GM23338 (cell line): ENCODE results near the gene MORC1. TPM values are rescaled to one million over a fixed set of nuclear protein-coding genes. Genes with fewer than 3 reads are reported as not detected.

ENCODE experiments used
- ATAC-seq: fragments of 200-7000 bp; cut with Tn5 transposase; 3 replicates; pipeline ENCODE4 v1.9.1; 2020
- DNase-seq: peaks from one replicate; pipeline ENCODE4 v3.0.0-alpha.2; 2015; ENCODE audit warnings: low spot score
- H2AFZ ChIP-seq: fragments of 200-600 bp; sonication (generic); 2 replicates; pipeline ENCODE4 v1.8.0; 2016; ENCODE audit warnings: antibody characterized with exemption, mild to moderate bottlenecking, moderate library complexity
- H3F3A ChIP-seq: fragments of 200-600 bp; sonication (generic); replicated peaks from 2 replicates; pipeline ENCODE4 v1.8.0; 2017; ENCODE audit warnings: antibody characterized with exemption, mixed run types, low read depth
- H3K27ac ChIP-seq: fragments of 200-600 bp; sonication (generic); 2 replicates; pipeline ENCODE4 v1.6.1; 2016; ENCODE audit warnings: low read depth
- H3K27me3 ChIP-seq: fragments of 200-600 bp; sonication (generic); 2 replicates; pipeline ENCODE4 v1.8.0; 2016; ENCODE audit warnings: mild to moderate bottlenecking, mixed run types, moderate library complexity; ENCODE audit not compliant: insufficient read depth
- H3K36me3 ChIP-seq: fragments of 200-600 bp; sonication (generic); 2 replicates; pipeline ENCODE4 v1.8.0; 2016; ENCODE audit warnings: mild to moderate bottlenecking; ENCODE audit not compliant: insufficient read depth
- H3K4me1 ChIP-seq: fragments of 200-600 bp; sonication (generic); 2 replicates; pipeline ENCODE4 v1.8.0; 2016; ENCODE audit warnings: mild to moderate bottlenecking, moderate library complexity; ENCODE audit not compliant: insufficient read depth
- H3K4me2 ChIP-seq: fragments of 200-600 bp; sonication (generic); 2 replicates; pipeline ENCODE4 v1.7.1; 2017; ENCODE audit warnings: mixed run types
- H3K4me3 ChIP-seq: fragments of 200-600 bp; sonication (generic); 2 replicates; pipeline ENCODE4 v1.6.1; 2016; ENCODE audit warnings: mixed run types
- H3K79me2 ChIP-seq: fragments of 200-600 bp; sonication (generic); replicated peaks from 2 replicates; pipeline ENCODE4 v1.8.0; 2017; ENCODE audit warnings: mild to moderate bottlenecking; ENCODE audit not compliant: insufficient read depth
- H3K9me2 ChIP-seq: fragments of 200-600 bp; sonication (generic); 2 replicates; pipeline ENCODE4 v1.8.0; 2017; ENCODE audit not compliant: insufficient read depth
- H4K20me1 ChIP-seq: fragments of 200-600 bp; sonication (generic); replicated peaks from 2 replicates; pipeline ENCODE4 v1.8.0; 2017; ENCODE audit warnings: mild to moderate bottlenecking; ENCODE audit not compliant: insufficient read depth
- H3K27ac Mint-ChIP-seq: 2 replicates; pipeline ENCODE4 v1.8.0; 2020; ENCODE audit warnings: inconsistent platforms, mild to moderate bottlenecking, moderate library complexity, mixed read lengths
- H3K27me3 Mint-ChIP-seq: 3 replicates; pipeline ENCODE4 v1.8.0; 2022; ENCODE audit warnings: low read depth, mild to moderate bottlenecking, moderate library complexity, mixed read lengths, inconsistent platforms; ENCODE audit not compliant: insufficient read depth, poor library complexity
- H3K36me3 Mint-ChIP-seq: 3 replicates; pipeline ENCODE4 v1.8.0; 2021; ENCODE audit warnings: low read depth, mild to moderate bottlenecking, inconsistent platforms, moderate library complexity, mixed read lengths
- H3K4me1 Mint-ChIP-seq: 3 replicates; pipeline ENCODE4 v1.8.0; 2020; ENCODE audit warnings: mild to moderate bottlenecking, inconsistent platforms, mixed read lengths
- H3K4me3 Mint-ChIP-seq: 3 replicates; pipeline ENCODE4 v1.8.0; 2021; ENCODE audit warnings: moderate library complexity, mild to moderate bottlenecking, inconsistent platforms, mixed read lengths
- H3K9me3 Mint-ChIP-seq: 3 replicates; pipeline ENCODE4 v1.8.0; 2020; ENCODE audit warnings: moderate library complexity, mild to moderate bottlenecking, inconsistent platforms, mixed read lengths
- CREB1 ChIP-seq: fragments of 250-450 bp; sonication (Bioruptor Pico); IDR thresholded peaks from 2 replicates; pipeline ENCODE4 v1.5.0; 2020; ENCODE audit warnings: low read depth, mild to moderate bottlenecking, moderate library complexity
- EZH2 ChIP-seq: fragments of 200-600 bp; sonication (generic); IDR thresholded peaks from one replicate; pipeline ENCODE4 v1.8.0; 2017; ENCODE audit warnings: antibody characterized with exemption, mild to moderate bottlenecking, low read depth; ENCODE audit not compliant: unreplicated experiment
- EZH2phosphoT487 ChIP-seq: fragments of 200-600 bp; sonication (generic); IDR thresholded peaks from one replicate; pipeline ENCODE4 v1.8.1; 2018; ENCODE audit warnings: antibody characterized with exemption; ENCODE audit not compliant: unreplicated experiment
- JUNB ChIP-seq: IDR thresholded peaks from one replicate; pipeline ENCODE4 v1.6.1; 2016; ENCODE audit warnings: antibody characterized with exemption; ENCODE audit not compliant: unreplicated experiment
- NANOG ChIP-seq: IDR thresholded peaks from 2 replicates; pipeline ENCODE4 v1.6.1; 2016; ENCODE audit warnings: antibody characterized with exemption, borderline replicate concordance
- POLR2AphosphoS5 ChIP-seq: IDR thresholded peaks from 2 replicates; pipeline ENCODE4 v1.6.1; 2016; ENCODE audit warnings: antibody characterized with exemption, low read depth
- REST ChIP-seq: IDR thresholded peaks from one replicate; pipeline ENCODE4 v1.6.1; 2018; ENCODE audit warnings: antibody characterized with exemption; ENCODE audit not compliant: unreplicated experiment
- STAT1 ChIP-seq: IDR thresholded peaks from one replicate; pipeline ENCODE4 v1.6.1; 2016; ENCODE audit warnings: antibody characterized with exemption; ENCODE audit not compliant: unreplicated experiment
- ZNF114 ChIP-seq: fragments of 250-450 bp; sonication (Bioruptor Pico); IDR thresholded peaks from 2 replicates; pipeline ENCODE4 v1.5.0; 2020; ENCODE audit warnings: mild to moderate bottlenecking, moderate library complexity
- ZNF331 ChIP-seq: fragments of 250-450 bp; sonication (Bioruptor Pico); IDR thresholded peaks from 2 replicates; pipeline ENCODE4 v1.5.0; 2020; ENCODE audit warnings: low read depth, mild to moderate bottlenecking, moderate library complexity
- polyA plus RNA-seq: library from polyadenylated mRNA; unstranded; fragments of >200 nt; fragmentation: Nextera tagmentation; extraction: Ambion mirVana; gene quantifications from 2 replicates; pipeline ENCODE4 v1.2.1, GENCODE V29; 2016
- total RNA-seq: library from RNA; depleted of rRNA; stranded (reverse); fragments of >200 nt; shearing (Covaris generic); gene quantifications from 2 replicates; pipeline ENCODE4 v1.2.3, GENCODE V29; 2014
- TF ChIP-seq, protein P1 (sequence below): IDR thresholded peaks from 2 replicates; pipeline ENCODE4 v1.6.1; 2016; ENCODE audit warnings: antibody characterized with exemption
- TF ChIP-seq, protein P2 (sequence below), 2 experiments: fragments of 200-600 bp in 1 of 2; sonication (generic) in 1 of 2; conservative IDR thresholded peaks; 2 replicates each; pipeline versions ENCODE4 v1.5.1 to v1.6.1; 2016 to 2017; ENCODE audit warnings: antibody characterized with exemption in 2 of 2, low read depth in 2 of 2, mild to moderate bottlenecking in 2 of 2, moderate library complexity in 1 of 2
- TF ChIP-seq, protein P3 (sequence below): fragments of 250-450 bp; sonication (Bioruptor Pico); IDR thresholded peaks from 2 replicates; pipeline ENCODE4 v1.5.0; 2020; ENCODE audit warnings: mild to moderate bottlenecking, moderate library complexity

Gene MORC1
- total and polyA plus RNA-seq, 2 experiments from 2014 or later, result not detected

DNA sequence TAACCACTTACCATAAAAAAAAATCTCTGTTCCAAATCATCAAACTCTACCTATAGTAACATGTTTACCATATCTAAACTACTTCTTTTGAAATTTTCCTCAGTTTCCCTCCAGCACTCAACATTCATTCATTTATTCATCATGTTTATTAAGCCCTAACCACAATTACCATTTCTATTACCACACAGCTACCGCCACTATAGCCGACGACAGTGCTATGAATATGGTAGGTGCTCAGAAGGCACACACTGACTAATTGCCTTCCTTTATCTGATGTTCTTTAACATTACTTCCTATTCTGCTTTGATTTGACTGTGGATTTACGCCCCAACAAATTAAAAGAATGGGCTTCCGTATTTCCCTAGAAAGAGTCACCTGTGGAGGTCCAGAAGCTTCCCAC is 208.1 kb downstream of the MORC1 start:
- no peak for ATAC-seq
- no peak overlapping the region for H2AFZ ChIP-seq

More for the DNA sequence above, 208.1 kb downstream of the MORC1 start:
- Histone ChIP-seq H3K36me3 (no peaks in the 10 kb centered on the region), H3K9me2 (no peaks in the 10 kb centered on the region), H3K4me3 (no peak overlapping the region), H3K79me2 (no peaks in the 10 kb centered on the region), H3K27ac (no peak overlapping the region), H3F3A (no peaks in the 10 kb centered on the region), H3K27me3 (no peaks in the 10 kb centered on the region), H3K4me2 (no peak overlapping the region), H4K20me1 (no peaks in the 10 kb centered on the region), H3K4me1 (no peaks in the 10 kb centered on the region)
- Mint-ChIP-seq H3K4me1 (peaks cover 2% of the 10 kb centered on the region; the same call in 2 of the 3 replicates), H3K27ac (no peak overlapping the region), H3K27me3 (peaks cover 4% of the 10 kb centered on the region), H3K4me3 (no peak overlapping the region), H3K36me3 (no peaks in the 10 kb centered on the region), H3K9me3 (no peaks in the 10 kb centered on the region; the same call in 2 of the 3 replicates)
- no peak for DNase-seq
- TF ChIP-seq, protein P1, sequence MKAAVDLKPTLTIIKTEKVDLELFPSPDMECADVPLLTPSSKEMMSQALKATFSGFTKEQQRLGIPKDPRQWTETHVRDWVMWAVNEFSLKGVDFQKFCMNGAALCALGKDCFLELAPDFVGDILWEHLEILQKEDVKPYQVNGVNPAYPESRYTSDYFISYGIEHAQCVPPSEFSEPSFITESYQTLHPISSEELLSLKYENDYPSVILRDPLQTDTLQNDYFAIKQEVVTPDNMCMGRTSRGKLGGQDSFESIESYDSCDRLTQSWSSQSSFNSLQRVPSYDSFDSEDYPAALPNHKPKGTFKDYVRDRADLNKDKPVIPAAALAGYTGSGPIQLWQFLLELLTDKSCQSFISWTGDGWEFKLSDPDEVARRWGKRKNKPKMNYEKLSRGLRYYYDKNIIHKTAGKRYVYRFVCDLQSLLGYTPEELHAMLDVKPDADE, result no peak
- no peak for TF ChIP-seq EZH2
- TF ChIP-seq, protein P2, sequence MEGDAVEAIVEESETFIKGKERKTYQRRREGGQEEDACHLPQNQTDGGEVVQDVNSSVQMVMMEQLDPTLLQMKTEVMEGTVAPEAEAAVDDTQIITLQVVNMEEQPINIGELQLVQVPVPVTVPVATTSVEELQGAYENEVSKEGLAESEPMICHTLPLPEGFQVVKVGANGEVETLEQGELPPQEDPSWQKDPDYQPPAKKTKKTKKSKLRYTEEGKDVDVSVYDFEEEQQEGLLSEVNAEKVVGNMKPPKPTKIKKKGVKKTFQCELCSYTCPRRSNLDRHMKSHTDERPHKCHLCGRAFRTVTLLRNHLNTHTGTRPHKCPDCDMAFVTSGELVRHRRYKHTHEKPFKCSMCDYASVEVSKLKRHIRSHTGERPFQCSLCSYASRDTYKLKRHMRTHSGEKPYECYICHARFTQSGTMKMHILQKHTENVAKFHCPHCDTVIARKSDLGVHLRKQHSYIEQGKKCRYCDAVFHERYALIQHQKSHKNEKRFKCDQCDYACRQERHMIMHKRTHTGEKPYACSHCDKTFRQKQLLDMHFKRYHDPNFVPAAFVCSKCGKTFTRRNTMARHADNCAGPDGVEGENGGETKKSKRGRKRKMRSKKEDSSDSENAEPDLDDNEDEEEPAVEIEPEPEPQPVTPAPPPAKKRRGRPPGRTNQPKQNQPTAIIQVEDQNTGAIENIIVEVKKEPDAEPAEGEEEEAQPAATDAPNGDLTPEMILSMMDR (conservative IDR thresholded peaks at IDR 0.05; ENCODE audit: low read depth in 2 of 2), result no peak
- TF ChIP-seq ZNF331, result no peak
- TF ChIP-seq ZNF114 (CRISPR knock-in tag), result no peak
- TF ChIP-seq POLR2AphosphoS5, result no peak
- TF ChIP-seq JUNB, result no peak
- TF ChIP-seq NANOG, result no peak
- no peak for TF ChIP-seq CREB1 (CRISPR knock-in tag)
- TF ChIP-seq STAT1, result no peak
- TF ChIP-seq, protein P3, sequence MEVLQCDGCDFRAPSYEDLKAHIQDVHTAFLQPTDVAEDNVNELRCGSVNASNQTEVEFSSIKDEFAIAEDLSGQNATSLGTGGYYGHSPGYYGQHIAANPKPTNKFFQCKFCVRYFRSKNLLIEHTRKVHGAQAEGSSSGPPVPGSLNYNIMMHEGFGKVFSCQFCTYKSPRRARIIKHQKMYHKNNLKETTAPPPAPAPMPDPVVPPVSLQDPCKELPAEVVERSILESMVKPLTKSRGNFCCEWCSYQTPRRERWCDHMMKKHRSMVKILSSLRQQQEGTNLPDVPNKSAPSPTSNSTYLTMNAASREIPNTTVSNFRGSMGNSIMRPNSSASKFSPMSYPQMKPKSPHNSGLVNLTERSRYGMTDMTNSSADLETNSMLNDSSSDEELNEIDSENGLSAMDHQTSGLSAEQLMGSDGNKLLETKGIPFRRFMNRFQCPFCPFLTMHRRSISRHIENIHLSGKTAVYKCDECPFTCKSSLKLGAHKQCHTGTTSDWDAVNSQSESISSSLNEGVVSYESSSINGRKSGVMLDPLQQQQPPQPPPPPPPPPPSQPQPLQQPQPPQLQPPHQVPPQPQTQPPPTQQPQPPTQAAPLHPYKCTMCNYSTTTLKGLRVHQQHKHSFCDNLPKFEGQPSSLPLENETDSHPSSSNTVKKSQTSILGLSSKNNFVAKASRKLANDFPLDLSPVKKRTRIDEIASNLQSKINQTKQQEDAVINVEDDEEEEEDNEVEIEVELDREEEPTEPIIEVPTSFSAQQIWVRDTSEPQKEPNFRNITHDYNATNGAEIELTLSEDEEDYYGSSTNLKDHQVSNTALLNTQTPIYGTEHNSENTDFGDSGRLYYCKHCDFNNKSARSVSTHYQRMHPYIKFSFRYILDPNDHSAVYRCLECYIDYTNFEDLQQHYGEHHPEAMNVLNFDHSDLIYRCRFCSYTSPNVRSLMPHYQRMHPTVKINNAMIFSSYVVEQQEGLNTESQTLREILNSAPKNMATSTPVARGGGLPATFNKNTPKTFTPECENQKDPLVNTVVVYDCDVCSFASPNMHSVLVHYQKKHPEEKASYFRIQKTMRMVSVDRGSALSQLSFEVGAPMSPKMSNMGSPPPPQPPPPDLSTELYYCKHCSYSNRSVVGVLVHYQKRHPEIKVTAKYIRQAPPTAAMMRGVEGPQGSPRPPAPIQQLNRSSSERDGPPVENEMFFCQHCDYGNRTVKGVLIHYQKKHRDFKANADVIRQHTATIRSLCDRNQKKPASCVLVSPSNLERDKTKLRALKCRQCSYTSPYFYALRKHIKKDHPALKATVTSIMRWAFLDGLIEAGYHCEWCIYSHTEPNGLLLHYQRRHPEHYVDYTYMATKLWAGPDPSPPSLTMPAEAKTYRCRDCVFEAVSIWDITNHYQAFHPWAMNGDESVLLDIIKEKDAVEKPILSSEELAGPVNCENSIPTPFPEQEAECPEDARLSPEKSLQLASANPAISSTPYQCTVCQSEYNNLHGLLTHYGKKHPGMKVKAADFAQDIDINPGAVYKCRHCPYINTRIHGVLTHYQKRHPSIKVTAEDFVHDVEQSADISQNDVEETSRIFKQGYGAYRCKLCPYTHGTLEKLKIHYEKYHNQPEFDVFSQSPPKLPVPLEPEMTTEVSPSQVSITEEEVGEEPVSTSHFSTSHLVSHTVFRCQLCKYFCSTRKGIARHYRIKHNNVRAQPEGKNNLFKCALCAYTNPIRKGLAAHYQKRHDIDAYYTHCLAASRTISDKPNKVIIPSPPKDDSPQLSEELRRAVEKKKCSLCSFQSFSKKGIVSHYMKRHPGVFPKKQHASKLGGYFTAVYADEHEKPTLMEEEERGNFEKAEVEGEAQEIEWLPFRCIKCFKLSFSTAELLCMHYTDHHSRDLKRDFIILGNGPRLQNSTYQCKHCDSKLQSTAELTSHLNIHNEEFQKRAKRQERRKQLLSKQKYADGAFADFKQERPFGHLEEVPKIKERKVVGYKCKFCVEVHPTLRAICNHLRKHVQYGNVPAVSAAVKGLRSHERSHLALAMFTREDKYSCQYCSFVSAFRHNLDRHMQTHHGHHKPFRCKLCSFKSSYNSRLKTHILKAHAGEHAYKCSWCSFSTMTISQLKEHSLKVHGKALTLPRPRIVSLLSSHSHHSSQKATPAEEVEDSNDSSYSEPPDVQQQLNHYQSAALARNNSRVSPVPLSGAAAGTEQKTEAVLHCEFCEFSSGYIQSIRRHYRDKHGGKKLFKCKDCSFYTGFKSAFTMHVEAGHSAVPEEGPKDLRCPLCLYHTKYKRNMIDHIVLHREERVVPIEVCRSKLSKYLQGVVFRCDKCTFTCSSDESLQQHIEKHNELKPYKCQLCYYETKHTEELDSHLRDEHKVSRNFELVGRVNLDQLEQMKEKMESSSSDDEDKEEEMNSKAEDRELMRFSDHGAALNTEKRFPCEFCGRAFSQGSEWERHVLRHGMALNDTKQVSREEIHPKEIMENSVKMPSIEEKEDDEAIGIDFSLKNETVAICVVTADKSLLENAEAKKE (CRISPR knock-in tag), result no peak
- no peak for TF ChIP-seq EZH2phosphoT487
- TF ChIP-seq REST, result no peak
